Stimulated activated CD8-positive, alpha-beta memory T cell treated with anti-CD3 and anti-CD28 coated beads, Interleukin-12 subunit alpha, Interleukin-12 subunit beta, amount 100 ng/mL, for 24 hours (primary cell): ENCODE data around the gene CARS1.
"Not testable (repeated sequence)": the region's sequence is repeated elsewhere in the genome, so short reads cannot be mapped to it uniquely, and the experiment has no call there.

Experiments used
- DNase-seq: peaks from one replicate; pipeline ENCODE4 v3.0.0-alpha.2; 2020; ENCODE audit errors: extremely low read depth

Gene CARS1

GRCh38 chr11:3090096-3090901 is 33.1 kb upstream of the CARS1 start:
- no peak for DNase-seq

GRCh38 chr11:3089236-3090061 is 32.2 kb upstream of the CARS1 start:
- DNase-seq = no peak

- DNase-seq = no peak
These were observed 31.6 kb upstream of the CARS1 start for GRCh38 chr11:3088806-3089205.

GRCh38 chr11:3087821-3088800 is 30.9 kb upstream of the CARS1 start:
- DNase-seq = no peak

GRCh38 chr11:3087373-3087772 is 30.1 kb upstream of the CARS1 start:
- DNase-seq = no peak

DNA sequence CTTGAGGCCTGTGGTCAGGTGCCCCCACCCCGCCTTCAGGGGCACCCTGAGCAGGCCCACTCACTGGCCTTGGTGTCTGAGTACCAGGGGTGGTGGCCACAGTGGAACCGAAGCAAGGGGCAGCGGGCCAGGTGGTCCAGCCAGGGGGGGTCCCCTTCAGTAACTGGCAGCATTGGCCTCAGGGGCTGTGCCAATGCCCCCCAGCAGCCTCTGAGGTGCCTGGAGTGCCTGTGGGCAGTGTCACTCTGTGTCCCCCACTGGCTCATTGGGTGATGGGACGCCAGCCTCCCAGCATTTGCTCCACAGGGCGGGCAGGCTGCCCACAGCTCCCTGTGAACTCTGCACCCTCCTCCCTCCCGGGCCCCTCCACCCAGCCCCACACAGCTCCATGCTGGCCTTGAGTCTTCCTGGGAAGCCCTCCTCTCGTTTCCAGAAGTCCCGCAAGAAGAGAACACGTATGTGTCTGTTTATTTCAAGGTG is 29.5 kb upstream of the CARS1 start:
- DNase-seq = no peak

- DNase-seq = no peak
These were observed 28.9 kb upstream of the CARS1 start for GRCh38 chr11:3086114-3086513.

DNA sequence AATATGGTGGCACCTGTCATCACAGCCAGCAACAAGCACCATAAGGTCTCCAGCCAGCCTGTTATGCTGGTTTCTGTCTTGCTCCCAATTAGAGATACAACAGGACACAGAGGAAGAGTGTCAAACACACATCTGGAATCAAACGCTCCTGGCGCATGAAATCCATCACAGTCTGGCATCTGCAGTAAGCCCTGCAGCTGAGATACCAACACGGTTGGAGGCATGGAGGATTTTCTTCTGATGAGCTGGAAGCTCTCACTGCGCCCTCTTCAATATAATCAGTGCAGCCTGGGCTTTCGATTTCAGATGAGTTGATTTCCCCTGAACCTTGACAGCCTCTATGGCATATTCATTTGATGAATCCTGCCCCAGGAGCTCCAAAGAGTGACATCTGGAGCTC is 27.8 kb upstream of the CARS1 start:
- DNase-seq = no peak

DNA sequence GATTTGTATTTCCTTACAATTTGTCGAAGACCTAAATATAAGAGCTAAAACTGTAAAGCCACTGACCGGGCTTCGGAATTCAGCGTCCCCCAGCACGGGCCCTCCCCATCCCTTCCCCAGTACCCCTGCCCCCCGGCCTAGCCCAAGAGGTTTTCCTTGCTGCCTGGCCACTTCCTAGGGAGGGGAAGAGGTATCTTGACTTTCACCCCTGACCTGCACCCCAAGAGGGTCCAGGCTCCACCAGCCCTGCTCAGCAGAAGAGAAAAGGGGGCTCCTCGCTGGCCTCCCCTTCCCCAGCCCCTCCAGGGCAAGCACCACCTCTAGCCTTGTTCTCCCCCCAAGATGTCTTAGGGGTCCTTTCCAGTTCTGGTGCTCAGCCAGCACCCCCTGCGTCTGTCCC is 26.1 kb upstream of the CARS1 start:
- no peak for DNase-seq

GRCh38 chr11:3081386-3081751 is 24.1 kb upstream of the CARS1 start:
- DNase-seq = no peak

DNA sequence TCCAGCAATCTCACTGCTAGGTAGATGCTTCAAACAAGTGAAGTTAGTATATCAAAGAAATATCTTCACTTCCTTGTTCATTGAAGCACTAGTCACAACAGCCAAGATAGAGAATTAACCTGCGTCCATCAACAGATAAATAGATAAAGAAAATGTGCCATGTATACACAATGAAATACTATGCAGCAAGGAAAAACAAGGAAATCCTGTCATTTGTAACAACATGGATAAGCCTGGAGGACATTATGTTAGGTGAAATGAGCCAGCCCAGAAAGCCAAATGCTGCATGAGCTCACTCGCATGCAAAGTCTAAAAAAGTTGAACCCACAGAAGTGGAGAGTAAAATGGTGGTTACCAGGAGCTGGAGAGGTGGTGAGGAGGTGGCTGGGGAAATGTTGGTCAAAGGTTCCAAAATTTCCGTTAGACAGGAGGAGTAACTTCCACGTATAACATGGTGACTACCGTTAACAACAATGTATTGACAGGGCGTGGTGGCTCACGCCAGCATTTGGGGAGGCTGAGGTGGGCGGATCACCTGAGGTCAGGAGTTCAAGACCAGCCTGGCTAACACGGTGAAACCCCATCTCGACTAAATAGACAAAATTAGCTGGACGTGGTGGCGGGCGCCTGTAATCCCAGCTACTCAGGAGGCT is 23.6 kb upstream of the CARS1 start:
- no peak for DNase-seq

GRCh38 chr11:3080104-3080503 is 22.9 kb upstream of the CARS1 start:
- DNase-seq = no peak

DNA sequence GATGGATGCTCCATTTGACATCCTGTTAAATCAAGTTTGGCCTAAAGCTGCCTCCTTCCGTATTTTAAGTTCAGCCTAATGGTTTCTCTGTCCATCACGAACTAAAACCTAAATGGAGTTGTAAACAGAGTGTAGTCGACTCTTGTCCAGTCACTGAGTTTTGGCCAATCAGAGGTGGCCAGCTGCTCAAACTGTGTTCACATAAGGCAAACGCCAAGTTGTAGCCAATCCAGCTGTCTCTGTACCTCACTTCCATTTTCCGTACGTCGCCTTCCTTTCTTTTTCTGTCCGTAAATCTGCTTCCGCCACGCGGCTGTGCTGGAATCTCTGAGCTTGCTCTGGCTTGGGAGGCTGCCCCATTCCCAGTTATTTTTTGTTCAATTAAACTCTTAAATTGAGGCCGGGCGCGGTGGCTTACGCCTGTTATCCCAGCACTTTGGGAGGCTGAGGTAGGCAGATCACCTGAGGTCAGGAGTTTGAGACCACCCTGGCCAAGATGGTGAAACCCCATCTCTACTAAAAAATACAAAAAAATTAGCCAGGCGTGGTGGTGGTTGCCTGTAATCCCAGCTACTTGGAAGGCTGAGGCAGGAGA is 20.7 kb upstream of the CARS1 start:
- no peak for DNase-seq

DNA sequence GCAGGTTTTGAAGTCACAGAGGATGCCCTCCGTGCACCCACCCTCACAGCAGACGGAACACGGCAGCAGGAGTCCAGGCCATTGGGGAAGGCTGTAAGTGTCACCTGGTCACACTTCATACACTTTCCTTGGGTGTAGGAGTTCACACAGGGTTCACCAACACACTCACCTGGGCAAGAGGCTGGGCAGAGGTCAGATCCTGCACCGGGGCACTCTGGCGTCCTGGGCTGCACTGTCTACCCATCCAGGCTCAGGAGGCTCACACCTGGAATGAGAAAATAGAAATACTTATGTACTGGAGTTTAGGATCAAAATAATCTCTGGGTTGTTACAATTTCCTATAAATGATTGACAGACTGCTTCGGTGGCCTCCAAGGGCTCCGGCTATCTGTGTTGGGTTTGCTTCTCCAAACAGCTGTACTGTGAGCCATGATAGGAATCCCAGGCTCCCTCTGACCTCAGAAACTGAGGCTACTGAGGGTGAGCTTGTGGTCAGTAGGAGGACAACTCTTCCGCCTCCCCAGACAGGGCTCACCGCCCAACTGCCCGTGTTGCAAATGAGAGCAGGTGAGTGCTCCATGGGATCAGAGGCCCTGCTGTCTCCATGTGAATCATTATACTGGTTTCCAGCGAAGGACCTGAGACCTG is 20.1 kb upstream of the CARS1 start:
- DNase-seq = no peak

DNA sequence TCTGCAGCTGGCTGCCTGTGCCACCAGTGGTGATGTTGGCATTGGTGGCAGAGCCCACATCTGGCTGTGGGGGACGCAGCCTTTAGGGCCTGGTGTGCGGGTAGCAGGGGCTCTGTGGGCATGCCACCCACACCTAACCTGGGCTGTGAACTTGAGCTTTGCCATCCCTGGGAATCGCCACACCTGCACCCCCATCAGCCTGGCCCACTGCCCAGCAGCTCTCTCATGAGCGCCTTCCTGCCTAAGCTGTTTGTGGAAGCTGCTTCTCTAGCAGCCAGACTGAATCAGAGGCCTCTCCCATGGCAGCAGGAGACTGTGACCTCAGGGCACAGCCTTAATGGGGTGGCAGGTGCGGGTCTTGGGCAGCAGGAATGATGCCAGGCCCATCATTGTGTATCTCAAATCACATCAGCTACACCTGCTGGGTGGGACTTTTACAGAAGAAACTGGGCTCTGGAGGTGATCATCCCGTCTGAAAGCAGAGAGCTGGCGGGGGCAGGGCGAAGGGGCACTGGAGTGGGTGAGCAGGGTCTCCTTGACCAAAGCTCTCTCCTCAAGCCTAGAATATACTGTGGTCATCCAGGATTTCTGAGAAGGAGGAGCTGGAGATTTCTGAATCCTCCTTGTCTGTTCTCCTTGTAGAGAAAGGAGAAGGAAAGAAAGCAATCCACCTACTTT is 17.8 kb upstream of the CARS1 start:
- DNase-seq = no peak

GRCh38 chr11:3073029-3073435 is 15.8 kb upstream of the CARS1 start:
- no peak for DNase-seq

DNA sequence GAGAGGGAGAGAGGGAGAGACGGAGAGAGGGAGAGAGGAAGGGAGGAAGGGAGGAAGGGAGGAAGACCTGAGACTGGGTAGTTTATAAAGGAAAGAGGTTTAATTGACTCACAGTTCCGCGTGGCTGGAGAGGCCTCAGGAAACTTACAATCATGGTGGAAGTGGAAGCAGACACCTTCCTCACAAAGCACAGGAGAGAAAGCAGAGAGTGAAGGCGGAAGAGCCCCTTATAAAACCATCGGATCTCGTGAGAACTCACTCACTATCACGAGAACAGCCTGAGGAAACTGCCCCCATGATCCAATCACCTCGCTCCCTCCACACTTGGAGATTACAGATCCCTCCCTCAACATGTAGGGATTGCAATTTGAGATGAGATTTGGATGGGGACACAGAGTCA is 12.2 kb upstream of the CARS1 start:
- DNase-seq = no peak

DNA sequence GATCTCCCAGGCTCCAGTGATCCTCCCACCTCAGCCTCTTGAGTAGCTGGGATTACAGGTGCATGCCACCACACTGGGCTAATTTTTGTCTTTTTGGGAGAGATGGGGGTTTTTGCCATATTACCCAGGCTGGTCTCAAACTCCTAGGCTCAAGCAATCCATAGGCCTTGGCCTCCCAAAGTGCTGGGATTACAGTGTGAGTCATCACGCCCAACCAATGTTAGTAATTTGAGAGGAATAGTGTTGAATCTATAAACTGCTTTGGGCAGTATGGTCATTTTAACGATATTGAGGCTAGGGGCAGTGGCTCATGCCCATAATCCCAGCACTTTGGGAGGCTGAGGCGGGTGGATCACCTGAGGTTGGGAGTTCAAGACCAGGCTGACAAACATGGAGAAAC is 9.1 kb upstream of the CARS1 start:
- not testable (repeated sequence) for DNase-seq

- DNase-seq = not testable (repeated sequence)
These were observed 7.5 kb upstream of the CARS1 start for GRCh38 chr11:3064709-3065108.

DNA sequence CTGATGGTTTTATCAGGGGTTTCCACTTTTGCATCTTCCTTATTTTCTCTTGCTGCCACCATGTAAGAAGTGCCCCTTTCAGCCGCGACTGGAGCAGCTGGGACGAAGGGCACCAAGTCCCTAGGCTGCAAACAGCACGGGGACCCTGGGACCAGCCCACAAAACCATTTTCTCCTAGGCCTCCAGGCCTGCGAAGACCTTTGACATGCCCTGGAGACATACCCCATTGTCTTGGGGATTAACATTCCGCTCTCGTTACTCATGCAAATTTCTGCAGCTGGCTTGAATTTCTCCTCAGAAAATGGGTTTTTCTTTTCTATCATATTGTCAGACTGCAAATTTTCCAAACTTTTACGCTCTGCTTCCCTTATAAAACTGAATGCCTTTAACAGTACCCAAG is 6.7 kb upstream of the CARS1 start:
- not testable (repeated sequence) for DNase-seq
